Measurements from ENCODE around the gene ZNF837.
"Not testable (repeated sequence)": the region's sequence is repeated elsewhere in the genome, so short reads cannot be mapped to it uniquely, and the experiment has no call there.

ZNF837 gene

GRCh38 chr19:58349590-58349989 lies 31.2 kb downstream of the ZNF837 start:
- DNase-seq: no peak

GRCh38 chr19:58348080-58348479 lies 32.8 kb downstream of the ZNF837 start:
- not testable (repeated sequence) for DNase-seq

GRCh38 chr19:58346961-58347929 lies 33.6 kb downstream of the ZNF837 start:
- peak; percentile 21 to 27 for DNase-seq

GRCh38 chr19:58345558-58345957 lies 35.3 kb downstream of the ZNF837 start:
- DNase-seq: no peak

GRCh38 chr19:58338825-58339558 lies 41.8 kb downstream of the ZNF837 start:
- no peak for DNase-seq

GRCh38 chr19:58338336-58338735 lies 42.5 kb downstream of the ZNF837 start:
- no peak for DNase-seq

- no peak for DNase-seq
These were observed 44.0 kb downstream of the ZNF837 start for GRCh38 chr19:58336820-58337219.

- DNase-seq: no peak
These were observed 44.6 kb downstream of the ZNF837 start for GRCh38 chr19:58336216-58336615.

GRCh38 chr19:58335630-58336029 lies 45.2 kb downstream of the ZNF837 start:
- DNase-seq: no peak

- no peak for DNase-seq
These were observed 46.1 kb downstream of the ZNF837 start for GRCh38 chr19:58334691-58335249.

GRCh38 chr19:58332697-58333096 lies 48.1 kb downstream of the ZNF837 start:
- no peak for DNase-seq

- no peak for DNase-seq
These were observed 50.4 kb downstream of the ZNF837 start for GRCh38 chr19:58330458-58330857.

GRCh38 chr19:58328999-58329398 lies 51.8 kb downstream of the ZNF837 start:
- DNase-seq: peak; percentile 20 to 23

GRCh38 chr19:58326914-58327726 lies 53.7 kb downstream of the ZNF837 start, which contains the start of gene ZSCAN22:
TSS of gene ZSCAN22 (plus strand) at chr19:58326994. CDS start at chr19:58334803, 7,809 bp downstream.
- peak; percentile 88 to 93 for DNase-seq

- no peak for DNase-seq
These were observed 54.3 kb downstream of the ZNF837 start for GRCh38 chr19:58326501-58326913.

GRCh38 chr19:58325311-58326022 lies 55.4 kb downstream of the ZNF837 start:
- no peak for DNase-seq

GRCh38 chr19:58319241-58319640 lies 61.6 kb downstream of the ZNF837 start:
- DNase-seq: no peak

- no peak for DNase-seq
These were observed 62.5 kb downstream of the ZNF837 start for GRCh38 chr19:58318297-58318696.

Measured in AML-193 (cell line).